ENCODE measurements around the gene UTP25. TPM values are rescaled to one million over a fixed set of nuclear protein-coding genes. Genes with fewer than 3 reads are reported as not detected.
A peak's percentile ranks its signal among the peaks of the same experiment; 100 is the strongest.

Gene UTP25
- total RNA-seq, 4 donors from 2014 or later: 9.9 to 12.9 (median 11.1) TPM

- intact Hi-C loops (cut with DNase I; ENCODE audit: low total_unique reads): loop anchor here (10.0 kb wide), 1 partner anchor 549 kb away; no protein-coding TSS in a partner anchor
- 75 to 78% methylated on average over 5 of the region's 5 CpGs for WGBS, 2 donors
- TF ChIP-seq CTCF (IDR thresholded peaks at IDR 0.05) (no peak), POLR2A (IDR thresholded peaks at IDR 0.05) (no peak)
Measured at GRCh38 chr1:209855623-209856022, 27.9 kb downstream of the UTP25 start.

GRCh38 chr1:209858561-209859103 is 30.9 kb downstream of the UTP25 start:
- intact Hi-C loops (cut with DNase I; ENCODE audit: low total_unique reads): loop anchor here (10.0 kb wide), 1 partner anchor 546 kb away; no protein-coding TSS in a partner anchor
- WGBS, 2 donors: 93 to 95% methylated on average over 24 to 28 of the region's 41 CpGs
- H3K4me3 ChIP-seq (ENCODE audit: low read depth, poor library complexity, severe bottlenecking): no peak overlapping the region
- TF ChIP-seq CTCF (IDR thresholded peaks at IDR 0.05): no peak
- no peak for TF ChIP-seq POLR2A (IDR thresholded peaks at IDR 0.05)
- no peak for DNase-seq (ENCODE audit: low spot score in 2 of 2)

More at GRCh38 chr1:209855623-209856022, 27.9 kb downstream of the UTP25 start:
- no peak for DNase-seq (ENCODE audit: low spot score in 2 of 2)
- no peak overlapping the region for H3K4me3 ChIP-seq (ENCODE audit: low read depth, poor library complexity, severe bottlenecking)

GRCh38 chr1:209860293-209860881 is 32.6 kb downstream of the UTP25 start:
- WGBS, 2 donors: 14 to 16% methylated on average over 7 of the region's 7 CpGs
- H3K4me3 ChIP-seq (ENCODE audit: low read depth, poor library complexity, severe bottlenecking): no peak overlapping the region
- TF ChIP-seq POLR2A (IDR thresholded peaks at IDR 0.05): no peak
- TF ChIP-seq CTCF (IDR thresholded peaks at IDR 0.05): no peak
- DNase-seq (ENCODE audit: low spot score in 2 of 2): peak; percentile 55 to 91
- intact Hi-C loops (cut with DNase I; ENCODE audit: low total_unique reads): loop anchor here (5.0 to 10.0 kb wide), 2 partner anchors 127 to 454 kb away; no protein-coding TSS in a partner anchor

GRCh38 chr1:209861242-209861641 is 33.5 kb downstream of the UTP25 start:
- no peak for DNase-seq (ENCODE audit: low spot score in 2 of 2)
- WGBS, 2 donors: 58 to 69% methylated on average over 2 of the region's 2 CpGs
- TF ChIP-seq CTCF (IDR thresholded peaks at IDR 0.05): no peak
- TF ChIP-seq POLR2A (IDR thresholded peaks at IDR 0.05): no peak
- H3K4me3 ChIP-seq (ENCODE audit: low read depth, poor library complexity, severe bottlenecking): no peak overlapping the region
- intact Hi-C loops (cut with DNase I; ENCODE audit: low total_unique reads): loop anchor here (5.0 to 10.0 kb wide), 2 partner anchors 126 to 454 kb away; no protein-coding TSS in a partner anchor

GRCh38 chr1:209862391-209863356 is 34.9 kb downstream of the UTP25 start:
- H3K4me3 ChIP-seq (ENCODE audit: low read depth, poor library complexity, severe bottlenecking): no peak overlapping the region
- no peak for DNase-seq (ENCODE audit: low spot score in 2 of 2)
- TF ChIP-seq POLR2A (IDR thresholded peaks at IDR 0.05): no peak
- intact Hi-C loops (cut with DNase I; ENCODE audit: low total_unique reads): loop anchor here (5.0 to 10.0 kb wide), 2 partner anchors 125 to 452 kb away; no protein-coding TSS in a partner anchor
- 63% methylated on average over 16 of the region's 16 CpGs for WGBS, 2 donors
